ENCODE data around the gene NDUFS4.
"Not testable (repeated sequence)": the region's sequence is repeated elsewhere in the genome, so short reads cannot be mapped to it uniquely, and the experiment has no call there.

The NDUFS4 gene

DNA sequence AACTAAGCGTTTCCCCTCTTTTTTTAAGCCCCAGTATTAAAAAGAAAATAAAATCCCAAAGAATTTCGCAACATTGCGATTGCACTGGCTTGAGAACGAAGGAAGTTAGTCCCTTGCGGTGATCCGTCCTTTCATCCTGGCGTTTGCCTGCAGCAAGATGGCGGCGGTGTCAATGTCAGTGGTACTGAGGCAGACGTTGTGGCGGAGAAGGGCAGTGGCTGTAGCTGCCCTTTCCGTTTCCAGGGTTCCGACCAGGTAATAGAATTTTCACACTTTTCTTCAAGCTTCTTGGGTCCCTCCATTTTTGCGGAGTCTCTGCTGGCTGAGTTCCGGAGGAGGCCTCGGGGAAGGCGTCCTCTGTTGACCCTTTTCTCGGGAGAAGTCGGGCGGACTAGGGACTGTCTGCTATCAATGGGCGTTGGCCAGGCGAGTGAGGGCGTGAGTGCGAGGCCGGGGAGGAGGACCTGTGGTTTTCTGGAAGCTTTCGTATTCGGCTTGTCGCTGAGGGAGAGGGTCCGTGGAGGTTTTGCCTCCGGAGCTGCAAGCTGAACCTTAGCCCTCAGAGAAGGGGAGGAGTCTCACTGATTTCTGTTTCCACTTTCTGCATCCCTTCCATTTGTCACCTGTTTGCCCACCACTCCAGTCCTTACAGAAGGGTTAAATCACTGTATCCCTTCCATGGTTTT is at the start of gene NDUFS4:
TSS of gene NDUFS4 (plus strand) at position 134 of the 686 bp plus-strand sequence. CDS start at position 158, 24 bp downstream.
- DNase-seq (ENCODE audit: low read depth) = peak; percentile 95
- TF ChIP-seq, protein P1, sequence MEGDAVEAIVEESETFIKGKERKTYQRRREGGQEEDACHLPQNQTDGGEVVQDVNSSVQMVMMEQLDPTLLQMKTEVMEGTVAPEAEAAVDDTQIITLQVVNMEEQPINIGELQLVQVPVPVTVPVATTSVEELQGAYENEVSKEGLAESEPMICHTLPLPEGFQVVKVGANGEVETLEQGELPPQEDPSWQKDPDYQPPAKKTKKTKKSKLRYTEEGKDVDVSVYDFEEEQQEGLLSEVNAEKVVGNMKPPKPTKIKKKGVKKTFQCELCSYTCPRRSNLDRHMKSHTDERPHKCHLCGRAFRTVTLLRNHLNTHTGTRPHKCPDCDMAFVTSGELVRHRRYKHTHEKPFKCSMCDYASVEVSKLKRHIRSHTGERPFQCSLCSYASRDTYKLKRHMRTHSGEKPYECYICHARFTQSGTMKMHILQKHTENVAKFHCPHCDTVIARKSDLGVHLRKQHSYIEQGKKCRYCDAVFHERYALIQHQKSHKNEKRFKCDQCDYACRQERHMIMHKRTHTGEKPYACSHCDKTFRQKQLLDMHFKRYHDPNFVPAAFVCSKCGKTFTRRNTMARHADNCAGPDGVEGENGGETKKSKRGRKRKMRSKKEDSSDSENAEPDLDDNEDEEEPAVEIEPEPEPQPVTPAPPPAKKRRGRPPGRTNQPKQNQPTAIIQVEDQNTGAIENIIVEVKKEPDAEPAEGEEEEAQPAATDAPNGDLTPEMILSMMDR (IDR thresholded peaks at IDR 0.05; ENCODE audit: insufficient read depth, low read depth, low read length, missing control alignments) = no peak
- H3K4me3 ChIP-seq (ENCODE audit: low read length) = peak within 1 kb of the TSS; percentile 90

- DNase-seq (ENCODE audit: low read depth) = peak; percentile 79
- TF ChIP-seq, protein P1 (IDR thresholded peaks at IDR 0.05; ENCODE audit: insufficient read depth, low read depth, low read length, missing control alignments) = no peak
- no peak overlapping the region for H3K4me3 ChIP-seq (ENCODE audit: low read length)
Measured at GRCh38 chr5:53512539-53512938, 47.9 kb upstream of the NDUFS4 start.

- TF ChIP-seq, protein P1 (IDR thresholded peaks at IDR 0.05; ENCODE audit: insufficient read depth, low read depth, low read length, missing control alignments) = no peak
- no peak overlapping the region for H3K4me3 ChIP-seq (ENCODE audit: low read length)
- DNase-seq (ENCODE audit: low read depth) = no peak
Measured at GRCh38 chr5:53515988-53516387, 44.5 kb upstream of the NDUFS4 start.

DNA sequence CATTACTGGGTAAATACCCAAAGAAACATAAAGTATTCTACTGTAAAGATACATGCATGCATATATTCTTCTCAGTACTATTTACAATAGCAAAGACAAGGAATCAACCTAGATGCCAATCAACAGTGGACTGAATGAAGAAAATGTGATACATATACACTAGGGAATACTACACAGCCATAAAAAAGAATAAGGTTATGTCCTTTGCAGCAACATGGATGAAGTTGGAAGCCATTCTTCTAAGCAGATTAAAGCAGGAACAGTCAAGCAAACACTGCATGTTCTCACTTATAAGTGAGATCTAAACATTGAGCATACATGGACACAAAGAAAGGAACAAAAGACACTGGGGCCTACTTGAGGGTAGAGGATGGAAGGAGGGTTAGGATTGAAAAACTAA is 39.6 kb upstream of the NDUFS4 start:
- no peak overlapping the region for H3K4me3 ChIP-seq (ENCODE audit: low read length)
- TF ChIP-seq, protein P1 (IDR thresholded peaks at IDR 0.05; ENCODE audit: insufficient read depth, low read depth, low read length, missing control alignments) = no peak
- no peak for DNase-seq (ENCODE audit: low read depth)

DNA sequence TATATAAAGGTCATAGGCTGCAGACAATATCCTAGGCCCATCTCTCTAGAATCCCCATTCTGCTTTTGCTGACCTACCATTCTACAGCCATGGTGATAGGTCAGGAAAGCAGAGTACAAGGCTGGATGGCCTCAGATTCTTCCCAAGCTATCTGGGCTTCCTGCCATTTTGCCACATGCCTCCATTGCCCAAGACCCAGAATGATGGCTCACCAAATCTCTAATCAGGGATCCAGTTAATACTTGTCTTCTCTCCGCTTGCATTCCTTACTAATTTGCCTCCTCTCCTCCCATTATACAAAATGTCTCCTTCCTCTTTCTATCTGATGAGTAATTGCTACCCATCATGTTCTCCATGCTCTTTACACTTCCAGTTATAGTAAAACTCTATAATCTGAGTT is 22.7 kb upstream of the NDUFS4 start:
- no peak overlapping the region for H3K4me3 ChIP-seq (ENCODE audit: low read length)
- TF ChIP-seq, protein P1 (IDR thresholded peaks at IDR 0.05; ENCODE audit: insufficient read depth, low read depth, low read length, missing control alignments) = no peak
- DNase-seq (ENCODE audit: low read depth) = peak; percentile 70

- H3K4me3 ChIP-seq (ENCODE audit: low read length); DNase-seq (ENCODE audit: low read depth): not testable (repeated sequence)
Measured at GRCh38 chr5:53540739-53541138, 19.7 kb upstream of the NDUFS4 start.

- DNase-seq (ENCODE audit: low read depth) = no peak
- H3K4me3 ChIP-seq (ENCODE audit: low read length) = no peak overlapping the region
- TF ChIP-seq, protein P1 (IDR thresholded peaks at IDR 0.05; ENCODE audit: insufficient read depth, low read depth, low read length, missing control alignments) = no peak
Measured at GRCh38 chr5:53541859-53542258, 18.6 kb upstream of the NDUFS4 start.

Data from epithelial cell of esophagus (primary cell).